Spinal cord (tissue), 10 donors: Measurements from ENCODE around the gene SCML1. TPM values are rescaled to one million over a fixed set of nuclear protein-coding genes. Genes with fewer than 3 reads are reported as not detected.

Source experiments
- DNase-seq, 6 donors: peaks; one replicate each; pipeline versions ENCODE4 v3.0.0 to v3.0.0-alpha.2; 2013 to 2015; ENCODE audit warnings: low spot score in 6 of 6, low read depth in 4 of 6
- H3K27ac ChIP-seq: one replicate; pipeline ENCODE4 v1.5.1; 2013; ENCODE audit warnings: low read depth, low read length, control low read depth
- H3K27me3 ChIP-seq: one replicate; pipeline ENCODE4 v1.6.1; 2013; ENCODE audit warnings: low read length; ENCODE audit not compliant: control insufficient read depth, insufficient read depth
- H3K36me3 ChIP-seq: one replicate; pipeline ENCODE4 v1.6.1; 2013; ENCODE audit warnings: low read length; ENCODE audit not compliant: control insufficient read depth, insufficient read depth
- H3K4me1 ChIP-seq: one replicate; pipeline ENCODE4 v1.6.1; 2013; ENCODE audit warnings: low read length; ENCODE audit not compliant: control insufficient read depth, insufficient read depth
- H3K4me3 ChIP-seq: one replicate; pipeline ENCODE4 v1.5.1; 2013; ENCODE audit warnings: low read depth, low read length, control low read depth
- H3K9me3 ChIP-seq: one replicate; pipeline ENCODE4 v1.6.1; 2013; ENCODE audit warnings: low read length; ENCODE audit not compliant: control insufficient read depth, insufficient read depth
- WGBS: methylation state at CpG from one replicate; pipeline ENCODE4 v1.1.5; 2013; ENCODE audit warnings: missing lambda C conversion rate; ENCODE audit not compliant: insufficient coverage; 5-methylcytosine and 5-hydroxymethylcytosine counted together
- long read RNA-seq, 4 donors: transcript quantifications; one replicate each; lab custom pipeline, GENCODE V29; 2026
- polyA plus RNA-seq, 2 donors: library from polyadenylated mRNA; unstranded; fragments of 120-200 nt; gene quantifications; one replicate each; pipeline ENCODE4 v1.2.1, GENCODE V29; 2013; ENCODE audit not compliant: insufficient read length in 2 of 2
- total RNA-seq, 2 donors: library from RNA; depleted of rRNA in 1 of 2; stranded (reverse); fragments of 120-200 nt in 1 of 2; fragments of >200 nt in 1 of 2; gene quantifications; one replicate each; pipeline versions ENCODE4 v1.2.3 to v1.2.4, GENCODE V29; 2013 to 2014
- donor health status: healthy.

Gene SCML1, protein sequence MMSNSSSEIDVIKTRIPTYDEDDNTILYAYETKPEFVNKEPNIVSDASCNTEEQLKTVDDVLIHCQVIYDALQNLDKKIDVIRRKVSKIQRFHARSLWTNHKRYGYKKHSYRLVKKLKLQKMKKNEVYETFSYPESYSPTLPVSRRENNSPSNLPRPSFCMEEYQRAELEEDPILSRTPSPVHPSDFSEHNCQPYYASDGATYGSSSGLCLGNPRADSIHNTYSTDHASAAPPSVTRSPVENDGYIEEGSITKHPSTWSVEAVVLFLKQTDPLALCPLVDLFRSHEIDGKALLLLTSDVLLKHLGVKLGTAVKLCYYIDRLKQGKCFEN
- total RNA-seq (10 to 100 TPM; 11.9 to 13.5 TPM), polyA plus RNA-seq (10 to 100 TPM; 16.6 to 19.2 TPM)
- long read RNA-seq, donor 1, partial matches to known transcripts: 21 of 24 reads
- long read RNA-seq, donor 1, other reads (novel, unspliced or antisense): 0 of 24 reads
- long read RNA-seq, donor 2: 0 reads
- long read RNA-seq, donor 3, partial matches to known transcripts: 6 of 7 reads
- long read RNA-seq, donor 3, other reads (novel, unspliced or antisense): 0 of 7 reads
- long read RNA-seq, donor 4, full-length matches to known transcripts: 8 of 16 reads
- long read RNA-seq, donor 4, partial matches to known transcripts: 8 of 16 reads
- long read RNA-seq, donor 4, other reads (novel, unspliced or antisense): 0 of 16 reads

DNA sequence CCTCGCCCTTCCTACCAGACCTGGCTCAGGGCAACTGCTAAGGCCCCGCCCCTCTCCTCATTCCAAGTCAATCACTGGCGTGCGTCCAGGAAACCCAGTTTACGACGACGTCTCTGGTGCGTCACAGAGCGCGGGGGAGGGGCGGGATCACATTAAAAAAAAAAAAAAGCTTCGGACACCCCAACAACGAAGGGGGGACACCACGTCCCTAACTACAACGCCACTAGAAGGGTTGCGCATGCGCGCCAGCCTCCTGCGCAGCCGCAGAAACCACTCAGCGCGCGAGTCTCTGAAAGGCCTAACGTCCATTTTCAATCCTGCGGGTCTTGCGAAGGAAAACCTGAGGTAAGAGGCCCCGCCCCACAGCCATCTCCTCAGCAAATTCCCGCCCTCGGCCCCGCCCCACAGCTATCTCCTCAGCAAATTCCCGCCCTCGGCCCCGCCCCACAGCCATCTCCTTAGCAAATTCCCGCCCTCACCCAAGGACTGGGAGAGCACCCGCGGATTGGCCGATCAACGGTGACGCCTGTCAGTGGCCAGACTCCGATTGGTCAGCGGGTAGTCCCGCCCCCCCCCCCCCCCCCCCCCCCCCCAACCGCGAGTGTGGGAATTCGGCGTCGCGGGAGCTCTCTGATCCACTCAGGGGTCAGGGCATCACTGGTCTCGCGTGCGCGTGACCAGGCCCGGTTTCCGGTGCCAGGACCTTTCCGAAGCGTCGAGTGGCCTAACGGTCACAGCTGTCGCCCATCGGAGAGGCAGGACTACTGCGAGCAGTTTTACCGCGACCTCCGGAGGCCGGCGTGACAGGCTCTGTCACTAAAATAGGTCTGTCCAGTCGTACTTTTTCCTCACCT, at the start of gene SCML1:
SCML1 (plus strand) TSS at position 638 of the 854 bp plus-strand sequence. CDS start 6,694 bp downstream, outside the sequence.
- Histone ChIP-seq H3K27me3 (peaks cover 11% of the 10 kb centered on the region), H3K9me3 (no peaks in the 10 kb centered on the region), H3K4me3 (peak within 1 kb of the TSS; percentile 74), H3K27ac (peak within 1 kb of the TSS; percentile 94), H3K36me3 (peaks cover 2% of the 10 kb centered on the region), H3K4me1 (no peaks in the 10 kb centered on the region)
- 43% methylated on average over 48 of the region's 67 CpGs for WGBS
- peak; percentile 75 to 98 (median 89) for DNase-seq

DNA sequence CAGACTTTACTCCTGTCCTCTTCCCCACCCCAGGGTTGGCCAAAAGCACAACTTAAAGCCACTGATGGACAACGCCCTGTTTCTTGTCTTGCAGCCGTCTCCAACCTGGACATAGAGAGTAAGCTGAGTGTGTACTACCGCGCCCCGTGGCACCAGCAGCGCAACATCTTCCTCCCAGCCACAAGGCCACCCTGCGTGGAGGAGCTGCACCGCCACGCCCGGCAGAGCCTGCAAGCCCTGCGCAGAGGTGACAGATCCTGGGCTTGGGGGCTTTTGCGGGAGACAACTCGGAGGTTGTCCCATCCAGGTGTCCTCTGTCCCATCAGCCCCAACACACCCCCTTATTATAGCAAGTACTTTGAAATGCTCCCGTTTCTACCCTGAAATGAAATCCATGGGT, 49.6 kb upstream of the SCML1 start:
- Histone ChIP-seq H3K27me3 (peaks cover 13% of the 10 kb centered on the region), H3K36me3 (no peaks in the 10 kb centered on the region), H3K4me3 (no peak overlapping the region), H3K4me1 (peaks cover 2% of the 10 kb centered on the region), H3K27ac (no peak overlapping the region), H3K9me3 (no peaks in the 10 kb centered on the region)
- no peak for DNase-seq
- WGBS: 95% methylated on average over 11 of the region's 14 CpGs

DNA sequence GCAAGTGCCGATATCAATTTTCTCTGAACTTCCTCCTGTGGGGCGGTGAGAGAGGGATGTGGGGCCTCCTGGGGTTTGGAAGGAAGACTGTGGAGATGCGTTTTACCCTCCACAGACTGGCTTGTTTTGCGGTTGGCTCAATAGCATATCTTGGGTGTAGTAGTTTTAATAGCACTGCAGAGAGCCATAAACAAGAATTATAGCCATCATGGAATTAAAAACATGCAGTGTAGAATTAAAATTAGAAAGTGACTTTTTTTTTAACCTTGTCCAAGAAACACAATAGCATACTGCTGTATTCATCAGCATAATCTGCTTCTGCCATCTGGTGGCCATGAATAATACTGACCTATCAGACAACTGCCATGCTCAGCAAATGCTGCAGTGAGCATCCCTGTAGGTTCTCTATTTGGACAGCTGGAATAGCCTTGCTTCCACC, 47.3 kb upstream of the SCML1 start:
- Histone ChIP-seq H3K4me1 (peaks cover 2% of the 10 kb centered on the region), H3K36me3 (no peaks in the 10 kb centered on the region), H3K9me3 (no peaks in the 10 kb centered on the region), H3K27ac (no peak overlapping the region), H3K4me3 (no peak overlapping the region), H3K27me3 (peaks cover 13% of the 10 kb centered on the region)
- DNase-seq: peak; percentile 19 to 95 (median 62)
- no CpG with 5 or more reads among the region's 4 CpGs for WGBS

DNA sequence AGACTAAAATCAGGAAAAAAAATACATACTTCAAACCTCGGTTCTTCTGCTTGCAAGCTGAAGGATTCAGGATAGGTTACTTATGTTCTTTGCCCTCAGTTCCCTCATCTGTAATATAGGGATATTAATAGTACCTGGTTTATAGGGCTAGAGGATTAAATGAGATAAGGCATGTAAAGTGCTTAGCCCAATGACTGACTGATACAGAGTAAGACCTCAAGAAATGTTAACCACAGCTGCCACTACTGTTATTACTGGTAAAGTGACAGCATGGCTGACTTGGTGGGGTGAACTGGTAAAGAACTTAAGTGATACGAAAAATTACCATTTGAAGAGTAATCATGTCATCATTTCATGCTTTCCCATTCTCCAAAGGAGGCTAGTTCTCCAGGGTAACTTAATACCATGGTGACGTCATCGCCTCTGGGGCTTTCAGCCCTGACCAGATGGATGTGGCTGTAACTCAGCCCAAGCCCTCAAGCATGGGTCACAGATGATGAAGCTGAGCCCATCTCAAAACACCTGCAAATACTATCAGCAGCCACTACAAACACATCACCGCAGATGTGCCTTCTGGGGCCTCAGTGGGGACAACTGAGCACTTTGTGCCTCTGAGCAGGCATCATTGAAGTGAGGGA, 44.5 kb upstream of the SCML1 start:
- H3K27me3 ChIP-seq: peaks cover 18% of the 10 kb centered on the region
- 47% methylated on average over 3 of the region's 5 CpGs for WGBS
- H3K4me3 ChIP-seq: no peak overlapping the region
- no peak overlapping the region for H3K27ac ChIP-seq
- no peaks in the 10 kb centered on the region for H3K36me3 ChIP-seq
- H3K4me1 ChIP-seq: peaks cover 2% of the 10 kb centered on the region
- DNase-seq: no peak
- no peaks in the 10 kb centered on the region for H3K9me3 ChIP-seq

DNA sequence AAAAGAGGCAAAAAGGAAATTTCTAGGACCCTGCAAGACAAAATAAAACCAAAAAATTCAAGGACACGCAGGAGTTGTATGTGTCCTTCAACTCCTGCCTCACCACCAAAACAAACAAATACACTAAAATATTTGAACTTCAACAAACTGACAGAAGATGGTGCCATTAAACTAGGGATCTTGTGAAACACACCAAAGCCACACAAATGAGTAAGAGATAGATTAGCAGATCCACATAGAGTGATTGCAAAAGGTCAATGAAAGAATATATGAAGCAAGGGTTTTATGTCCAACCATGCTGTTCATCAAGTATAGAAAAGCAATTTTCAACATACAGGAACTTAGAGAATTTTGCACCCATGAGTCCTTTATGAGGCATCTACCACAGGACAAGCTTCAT, 40.1 kb upstream of the SCML1 start:
- H3K36me3 ChIP-seq: no peaks in the 10 kb centered on the region
- no peak overlapping the region for H3K4me3 ChIP-seq
- peak in 2 of 6 donors; percentile 13 to 27 for DNase-seq
- H3K9me3 ChIP-seq: no peaks in the 10 kb centered on the region
- H3K27me3 ChIP-seq: peaks cover 12% of the 10 kb centered on the region
- no CpG with 5 or more reads among the region's 1 CpG for WGBS
- H3K27ac ChIP-seq: no peak overlapping the region
- H3K4me1 ChIP-seq: peaks cover 1% of the 10 kb centered on the region

DNA sequence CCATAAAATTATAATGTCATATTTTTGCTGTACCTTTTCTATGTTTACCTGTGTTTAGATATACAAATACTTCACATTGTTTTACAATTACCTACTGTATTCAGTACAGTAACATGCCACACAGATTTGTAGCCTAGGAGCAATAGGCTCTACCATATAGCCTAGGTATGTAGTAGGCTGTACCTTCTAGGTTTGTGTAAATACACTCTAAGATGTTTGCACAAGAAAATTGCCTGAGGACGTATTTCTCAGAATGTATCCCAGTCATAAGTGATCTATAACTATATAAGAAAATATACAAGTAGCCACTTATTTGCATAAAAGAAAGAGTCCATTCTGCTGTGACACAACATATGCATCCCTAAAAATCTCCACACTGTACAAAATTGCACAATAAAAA, 36.3 kb upstream of the SCML1 start:
- H3K27ac ChIP-seq: no peak overlapping the region
- peaks cover 12% of the 10 kb centered on the region for H3K27me3 ChIP-seq
- no peaks in the 10 kb centered on the region for H3K36me3 ChIP-seq
- no peak for DNase-seq
- H3K4me3 ChIP-seq: no peak overlapping the region
- H3K9me3 ChIP-seq: no peaks in the 10 kb centered on the region
- WGBS: no CpG with 5 or more reads among the region's 1 CpG
- H3K4me1 ChIP-seq: no peaks in the 10 kb centered on the region

DNA sequence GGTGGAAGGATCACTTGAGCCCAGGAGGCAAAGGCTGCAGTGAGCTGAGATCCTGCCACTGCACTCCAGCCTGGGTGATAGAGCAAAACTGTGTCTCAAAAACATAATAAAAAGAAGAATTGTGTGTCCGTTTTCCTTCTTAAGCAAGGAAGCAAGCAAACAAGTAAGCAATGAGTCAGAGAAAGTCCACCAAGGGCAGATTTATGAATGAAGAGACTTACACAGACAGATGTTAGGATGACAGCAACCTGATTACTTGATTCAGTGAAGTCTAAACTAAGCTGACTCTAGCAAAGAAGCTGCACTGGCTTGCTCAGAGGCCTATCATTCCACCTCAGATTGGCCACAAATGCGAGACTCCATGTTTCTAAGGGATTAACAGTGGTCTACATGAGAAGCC, 34.1 kb upstream of the SCML1 start:
- no peaks in the 10 kb centered on the region for H3K36me3 ChIP-seq
- no peak overlapping the region for H3K4me3 ChIP-seq
- no peak for DNase-seq
- H3K9me3 ChIP-seq: no peaks in the 10 kb centered on the region
- peaks cover 7% of the 10 kb centered on the region for H3K27me3 ChIP-seq
- H3K4me1 ChIP-seq: no peaks in the 10 kb centered on the region
- WGBS: 80% methylated on average over 2 of the region's 2 CpGs
- H3K27ac ChIP-seq: no peak overlapping the region

DNA sequence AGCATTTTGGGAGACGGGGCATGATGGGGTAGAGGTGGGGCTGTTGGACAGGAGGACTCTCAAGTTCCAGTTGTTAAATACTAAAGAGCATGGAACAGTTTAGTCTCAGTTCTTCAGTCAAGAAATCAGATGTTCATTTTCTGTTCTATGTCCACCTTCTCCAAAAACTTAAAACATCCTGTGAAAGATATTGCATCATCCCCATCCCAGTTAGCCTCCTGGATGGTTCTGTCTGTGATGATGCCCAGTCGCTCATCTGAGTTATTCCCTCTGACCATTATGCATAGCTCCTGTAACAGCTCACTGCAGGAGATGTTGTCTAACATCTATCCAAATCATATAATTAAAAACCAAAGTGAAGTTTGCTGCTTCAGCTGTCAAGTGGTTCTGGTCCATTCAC, 32.1 kb upstream of the SCML1 start:
- Histone ChIP-seq H3K27me3 (peaks cover 12% of the 10 kb centered on the region), H3K4me1 (no peaks in the 10 kb centered on the region), H3K27ac (no peak overlapping the region), H3K36me3 (no peaks in the 10 kb centered on the region), H3K9me3 (no peaks in the 10 kb centered on the region), H3K4me3 (no peak overlapping the region)
- DNase-seq: no peak
- no CpG with 5 or more reads among the region's 2 CpGs for WGBS

DNA sequence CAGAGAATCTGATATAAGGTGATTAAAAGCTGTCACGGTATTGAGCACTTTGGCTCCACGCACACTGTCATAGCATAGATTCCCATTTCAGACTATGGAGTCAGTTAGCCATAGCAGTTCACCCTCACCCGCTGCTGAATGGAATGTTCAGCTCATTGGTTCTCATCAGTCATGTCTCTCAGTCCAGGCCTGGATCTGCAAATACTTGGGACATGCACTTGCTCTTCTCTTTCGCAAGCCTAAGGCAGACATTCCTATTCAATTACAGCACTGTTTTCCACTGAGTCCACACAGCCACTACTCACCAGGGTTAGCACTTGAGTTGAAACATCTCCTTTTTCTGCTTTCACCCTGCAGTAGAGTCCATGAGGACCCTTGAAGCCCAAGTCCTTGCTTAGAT, 30.6 kb upstream of the SCML1 start:
- DNase-seq: no peak
- WGBS: 89% methylated on average over 3 of the region's 4 CpGs
- Histone ChIP-seq H3K9me3 (no peaks in the 10 kb centered on the region), H3K4me3 (no peak overlapping the region), H3K4me1 (no peaks in the 10 kb centered on the region), H3K27ac (no peak overlapping the region), H3K36me3 (no peaks in the 10 kb centered on the region), H3K27me3 (peaks cover 10% of the 10 kb centered on the region)
